ENCODE measurements around the gene CCDC73.

- TF ChIP-seq, protein P1, sequence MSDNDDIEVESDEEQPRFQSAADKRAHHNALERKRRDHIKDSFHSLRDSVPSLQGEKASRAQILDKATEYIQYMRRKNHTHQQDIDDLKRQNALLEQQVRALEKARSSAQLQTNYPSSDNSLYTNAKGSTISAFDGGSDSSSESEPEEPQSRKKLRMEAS (IDR thresholded peaks at IDR 0.05; ENCODE audit: low read depth), result no peak
- TF ChIP-seq, protein P2, sequence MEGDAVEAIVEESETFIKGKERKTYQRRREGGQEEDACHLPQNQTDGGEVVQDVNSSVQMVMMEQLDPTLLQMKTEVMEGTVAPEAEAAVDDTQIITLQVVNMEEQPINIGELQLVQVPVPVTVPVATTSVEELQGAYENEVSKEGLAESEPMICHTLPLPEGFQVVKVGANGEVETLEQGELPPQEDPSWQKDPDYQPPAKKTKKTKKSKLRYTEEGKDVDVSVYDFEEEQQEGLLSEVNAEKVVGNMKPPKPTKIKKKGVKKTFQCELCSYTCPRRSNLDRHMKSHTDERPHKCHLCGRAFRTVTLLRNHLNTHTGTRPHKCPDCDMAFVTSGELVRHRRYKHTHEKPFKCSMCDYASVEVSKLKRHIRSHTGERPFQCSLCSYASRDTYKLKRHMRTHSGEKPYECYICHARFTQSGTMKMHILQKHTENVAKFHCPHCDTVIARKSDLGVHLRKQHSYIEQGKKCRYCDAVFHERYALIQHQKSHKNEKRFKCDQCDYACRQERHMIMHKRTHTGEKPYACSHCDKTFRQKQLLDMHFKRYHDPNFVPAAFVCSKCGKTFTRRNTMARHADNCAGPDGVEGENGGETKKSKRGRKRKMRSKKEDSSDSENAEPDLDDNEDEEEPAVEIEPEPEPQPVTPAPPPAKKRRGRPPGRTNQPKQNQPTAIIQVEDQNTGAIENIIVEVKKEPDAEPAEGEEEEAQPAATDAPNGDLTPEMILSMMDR (IDR thresholded peaks at IDR 0.05), result no peak
- no peak for TF ChIP-seq NRF1 (IDR thresholded peaks at IDR 0.05; ENCODE audit: low read depth, low read length)
- TF ChIP-seq MXI1 (IDR thresholded peaks at IDR 0.05; ENCODE audit: low read depth, low read length), result no peak
- no peak for TF ChIP-seq EP300 (IDR thresholded peaks at IDR 0.05; ENCODE audit: borderline replicate concordance in 1 of 2, low read depth in 1 of 2, low read length in 1 of 2)
- no peak for TF ChIP-seq FOXM1 (IDR thresholded peaks at IDR 0.05; ENCODE audit: low read depth)
- TF ChIP-seq CHD2 (IDR thresholded peaks at IDR 0.05; ENCODE audit: low read length, partially characterized antibody), result no peak
- TF ChIP-seq TAF1 (IDR thresholded peaks at IDR 0.05; ENCODE audit: borderline replicate concordance, low read depth, low read length), result no peak
- TF ChIP-seq POLR2AphosphoS5 (IDR thresholded peaks at IDR 0.05; ENCODE audit: low read depth, low read length), result no peak
- TF ChIP-seq USF2 (IDR thresholded peaks at IDR 0.05; ENCODE audit: borderline replicate concordance, low read depth, low read length), result no peak
- no peak for TF ChIP-seq EZH2phosphoT487 (IDR thresholded peaks at IDR 0.05; ENCODE audit: borderline replicate concordance, low read depth)
- TF ChIP-seq SIN3A (IDR thresholded peaks at IDR 0.05; ENCODE audit: borderline replicate concordance, low read depth, low read length), result no peak
- no peak for TF ChIP-seq SMC3 (IDR thresholded peaks at IDR 0.05; ENCODE audit: low read depth, low read length)
- TF ChIP-seq, protein P3, sequence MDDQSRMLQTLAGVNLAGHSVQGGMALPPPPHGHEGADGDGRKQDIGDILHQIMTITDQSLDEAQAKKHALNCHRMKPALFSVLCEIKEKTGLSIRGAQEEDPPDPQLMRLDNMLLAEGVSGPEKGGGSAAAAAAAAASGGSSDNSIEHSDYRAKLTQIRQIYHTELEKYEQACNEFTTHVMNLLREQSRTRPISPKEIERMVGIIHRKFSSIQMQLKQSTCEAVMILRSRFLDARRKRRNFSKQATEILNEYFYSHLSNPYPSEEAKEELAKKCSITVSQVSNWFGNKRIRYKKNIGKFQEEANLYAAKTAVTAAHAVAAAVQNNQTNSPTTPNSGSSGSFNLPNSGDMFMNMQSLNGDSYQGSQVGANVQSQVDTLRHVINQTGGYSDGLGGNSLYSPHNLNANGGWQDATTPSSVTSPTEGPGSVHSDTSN (IDR thresholded peaks at IDR 0.05), result no peak
These were observed 12.7 kb downstream of the CCDC73 start for GRCh38 chr11:32781721-32782120.

Data from SK-N-SH (cell line).